ENCODE data around the gene ZNF513.

ZNF513 gene

GRCh38 chr2:27377618-27378095 lies 2.9 kb downstream of the ZNF513 start:
- Histone ChIP-seq H3K79me2 (ENCODE audit: insufficient read depth, low read length) (no peaks in the 10 kb centered on the region), H3K9ac (ENCODE audit: low read length) (no peak overlapping the region), H3K9me3 (ENCODE audit: low read length) (no peaks in the 10 kb centered on the region), H2AFZ (ENCODE audit: low read length) (no peak overlapping the region), H3K4me2 (ENCODE audit: low read length) (no peak overlapping the region), H4K20me1 (ENCODE audit: insufficient read depth, low read length) (no peaks in the 10 kb centered on the region), H3K4me3 (ENCODE audit: low read depth, low read length, poor library complexity, severe bottlenecking) (no peak overlapping the region), H3F3A (ENCODE audit: insufficient read depth, low read length) (no peaks in the 10 kb centered on the region), H3K4me1 (ENCODE audit: insufficient read depth, low read length, severe bottlenecking) (peaks cover 25% of the 10 kb centered on the region), H3K27ac (ENCODE audit: low read depth, low read length, poor library complexity, severe bottlenecking) (no peak overlapping the region), H3K9me2 (ENCODE audit: low read depth, low read length) (no peaks in the 10 kb centered on the region), H3K36me3 (ENCODE audit: insufficient read depth, low read length) (peaks cover 91% of the 10 kb centered on the region), H3K27me3 (ENCODE audit: insufficient read depth, low read length) (no peaks in the 10 kb centered on the region)
- no peak for TF ChIP-seq EZH2 (IDR thresholded peaks at IDR 0.05; ENCODE audit: borderline replicate concordance, low read length)
- TF ChIP-seq, protein P1, sequence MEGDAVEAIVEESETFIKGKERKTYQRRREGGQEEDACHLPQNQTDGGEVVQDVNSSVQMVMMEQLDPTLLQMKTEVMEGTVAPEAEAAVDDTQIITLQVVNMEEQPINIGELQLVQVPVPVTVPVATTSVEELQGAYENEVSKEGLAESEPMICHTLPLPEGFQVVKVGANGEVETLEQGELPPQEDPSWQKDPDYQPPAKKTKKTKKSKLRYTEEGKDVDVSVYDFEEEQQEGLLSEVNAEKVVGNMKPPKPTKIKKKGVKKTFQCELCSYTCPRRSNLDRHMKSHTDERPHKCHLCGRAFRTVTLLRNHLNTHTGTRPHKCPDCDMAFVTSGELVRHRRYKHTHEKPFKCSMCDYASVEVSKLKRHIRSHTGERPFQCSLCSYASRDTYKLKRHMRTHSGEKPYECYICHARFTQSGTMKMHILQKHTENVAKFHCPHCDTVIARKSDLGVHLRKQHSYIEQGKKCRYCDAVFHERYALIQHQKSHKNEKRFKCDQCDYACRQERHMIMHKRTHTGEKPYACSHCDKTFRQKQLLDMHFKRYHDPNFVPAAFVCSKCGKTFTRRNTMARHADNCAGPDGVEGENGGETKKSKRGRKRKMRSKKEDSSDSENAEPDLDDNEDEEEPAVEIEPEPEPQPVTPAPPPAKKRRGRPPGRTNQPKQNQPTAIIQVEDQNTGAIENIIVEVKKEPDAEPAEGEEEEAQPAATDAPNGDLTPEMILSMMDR (IDR thresholded peaks at IDR 0.05; ENCODE audit: low read length), result no peak

DNA sequence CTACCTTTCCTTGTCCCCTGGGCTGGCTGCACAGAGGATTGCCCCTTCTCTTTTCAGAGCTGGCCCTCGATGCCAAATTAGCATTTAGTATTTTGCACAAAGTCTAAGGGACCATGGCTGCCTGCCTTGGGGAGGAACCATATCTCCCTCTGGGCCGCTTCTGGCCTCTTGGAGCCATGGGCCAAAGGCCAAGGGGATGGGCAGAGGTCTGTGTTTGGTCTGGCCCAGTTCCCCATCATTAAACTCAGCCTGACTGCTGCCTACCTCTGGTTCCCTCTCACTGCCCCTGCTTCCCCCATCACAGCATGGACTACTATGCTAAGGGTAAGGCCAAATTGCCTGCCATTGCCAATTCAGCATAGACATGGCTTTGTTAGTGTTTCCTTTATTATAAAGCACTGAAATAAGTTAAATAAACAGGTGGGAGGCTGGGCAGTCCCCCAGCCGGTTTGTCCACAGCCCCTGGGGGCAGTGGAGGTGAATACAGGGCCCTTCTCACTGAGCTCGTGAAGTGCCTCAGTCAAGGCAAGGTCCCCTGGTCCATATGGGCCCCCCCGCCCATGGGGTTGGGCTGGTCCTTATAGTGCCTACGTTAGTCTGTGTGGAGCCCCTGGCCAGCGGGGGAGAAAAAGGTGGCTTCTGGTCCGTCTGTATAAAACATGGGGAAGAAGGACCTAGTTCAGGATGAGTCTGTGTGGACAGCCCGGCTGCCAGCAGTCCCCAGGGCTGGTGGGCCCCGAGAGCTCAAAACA lies 3.5 kb downstream of the ZNF513 start:
- no peak overlapping the region for H3K4me3 ChIP-seq (ENCODE audit: low read depth, low read length, poor library complexity, severe bottlenecking)
- peaks cover 90% of the 10 kb centered on the region for H3K36me3 ChIP-seq (ENCODE audit: insufficient read depth, low read length)
- H3F3A ChIP-seq (ENCODE audit: insufficient read depth, low read length), result no peaks in the 10 kb centered on the region
- H3K9ac ChIP-seq (ENCODE audit: low read length), result no peak overlapping the region
- H3K27me3 ChIP-seq (ENCODE audit: insufficient read depth, low read length), result no peaks in the 10 kb centered on the region
- no peaks in the 10 kb centered on the region for H3K79me2 ChIP-seq (ENCODE audit: insufficient read depth, low read length)
- H3K9me3 ChIP-seq (ENCODE audit: low read length), result no peaks in the 10 kb centered on the region
- H3K27ac ChIP-seq (ENCODE audit: low read depth, low read length, poor library complexity, severe bottlenecking), result no peak overlapping the region
- H2AFZ ChIP-seq (ENCODE audit: low read length), result no peak overlapping the region
- H3K4me1 ChIP-seq (ENCODE audit: insufficient read depth, low read length, severe bottlenecking), result peaks cover 30% of the 10 kb centered on the region
- H3K9me2 ChIP-seq (ENCODE audit: low read depth, low read length), result no peaks in the 10 kb centered on the region
- H4K20me1 ChIP-seq (ENCODE audit: insufficient read depth, low read length), result no peaks in the 10 kb centered on the region
- H3K4me2 ChIP-seq (ENCODE audit: low read length), result no peak overlapping the region
- TF ChIP-seq EZH2 (IDR thresholded peaks at IDR 0.05; ENCODE audit: borderline replicate concordance, low read length), result no peak
- TF ChIP-seq, protein P1 (IDR thresholded peaks at IDR 0.05; ENCODE audit: low read length), result no peak

GRCh38 chr2:27376151-27376865 lies 4.2 kb downstream of the ZNF513 start:
- Histone ChIP-seq H3K9me3 (ENCODE audit: low read length) (no peaks in the 10 kb centered on the region), H3F3A (ENCODE audit: insufficient read depth, low read length) (no peaks in the 10 kb centered on the region), H2AFZ (ENCODE audit: low read length) (no peak overlapping the region), H3K9me2 (ENCODE audit: low read depth, low read length) (no peaks in the 10 kb centered on the region), H3K27ac (ENCODE audit: low read depth, low read length, poor library complexity, severe bottlenecking) (no peak overlapping the region), H3K4me3 (ENCODE audit: low read depth, low read length, poor library complexity, severe bottlenecking) (no peak overlapping the region), H3K36me3 (ENCODE audit: insufficient read depth, low read length) (peaks cover 83% of the 10 kb centered on the region), H3K79me2 (ENCODE audit: insufficient read depth, low read length) (no peaks in the 10 kb centered on the region), H3K4me1 (ENCODE audit: insufficient read depth, low read length, severe bottlenecking) (peaks cover 36% of the 10 kb centered on the region), H3K4me2 (ENCODE audit: low read length) (no peak overlapping the region), H3K27me3 (ENCODE audit: insufficient read depth, low read length) (no peaks in the 10 kb centered on the region), H3K9ac (ENCODE audit: low read length) (no peak overlapping the region), H4K20me1 (ENCODE audit: insufficient read depth, low read length) (no peaks in the 10 kb centered on the region)
- TF ChIP-seq EZH2 (IDR thresholded peaks at IDR 0.05; ENCODE audit: borderline replicate concordance, low read length), result no peak
- TF ChIP-seq, protein P1 (IDR thresholded peaks at IDR 0.05; ENCODE audit: low read length), result no peak

Data from OCI-LY1 (cell line).